K562 (cell line): Measurements from ENCODE around the gene AIFM3. TPM values are rescaled to one million over a fixed set of nuclear protein-coding genes. Genes with fewer than 3 reads are reported as not detected.
A peak's percentile ranks its signal among the peaks of the same experiment; 100 is the strongest.

Source experiments
- BCL6 ChIP-seq: fragments of 250-450 bp; sonication (Bioruptor Pico); IDR thresholded peaks from 2 replicates; pipeline ENCODE4 v1.4.0; 2020
- BCOR ChIP-seq: fragments of 450-650 bp; IDR thresholded peaks from 2 replicates; pipeline ENCODE4 v1.6.1; 2016
- BRCA1 ChIP-seq, 2 experiments: fragments of 450-650 bp in 1 of 2; sonication (generic) in 1 of 2; formaldehyde crosslinking in 1 of 2; IDR thresholded peaks; 2 replicates each; pipeline versions ENCODE4 v1.5.0 to v1.6.1; 2017 to 2020; ENCODE audit warnings: mild to moderate bottlenecking in 1 of 2, missing genetic modification reagents in 1 of 2
- CREB3 ChIP-seq: fragments of 450-650 bp; conservative IDR thresholded peaks from 2 replicates; pipeline ENCODE4 v1.6.1; 2016; ENCODE audit warnings: missing genetic modification characterization, low read depth, mild to moderate bottlenecking, missing compliant biosample characterization, moderate library complexity
- ELF4 ChIP-seq: fragments of 450-650 bp; formaldehyde crosslinking; IDR thresholded peaks from 2 replicates; pipeline ENCODE4 v1.4.0; 2022; ENCODE audit warnings: missing genetic modification characterization
- ETV5 ChIP-seq: sonication (generic); formaldehyde crosslinking; IDR thresholded peaks from 2 replicates; pipeline ENCODE4 v1.4.0; 2020; ENCODE audit warnings: low read depth, mild to moderate bottlenecking, missing genetic modification reagents
- GABPB1 ChIP-seq: sonication (generic); formaldehyde crosslinking; IDR thresholded peaks from 2 replicates; pipeline ENCODE4 v1.8.0; 2022; ENCODE audit warnings: mild to moderate bottlenecking, missing genetic modification reagents
- HNRNPL ChIP-seq: fragments of 200-400 bp; formaldehyde crosslinking; IDR thresholded peaks from 2 replicates; pipeline ENCODE4 v1.6.1; 2017; ENCODE audit warnings: low read depth, mild to moderate bottlenecking, low read length
- KDM1A ChIP-seq, 2 experiments: fragments of 450-650 bp; IDR thresholded peaks; 2 replicates each; pipeline ENCODE4 v1.6.1; 2016; ENCODE audit warnings: mild to moderate bottlenecking in 2 of 2
- PCBP1 ChIP-seq: fragments of 200-400 bp; formaldehyde crosslinking; IDR thresholded peaks from 2 replicates; pipeline ENCODE4 v1.6.1; 2018; ENCODE audit warnings: mild to moderate bottlenecking, low read depth, low read length; ENCODE audit not compliant: poor library complexity, severe bottlenecking
- PKNOX1 ChIP-seq: fragments of 450-650 bp; IDR thresholded peaks from 2 replicates; pipeline ENCODE4 v1.6.1; 2016
- POLR2A ChIP-seq: fragments of 450-650 bp; conservative IDR thresholded peaks from 2 replicates; pipeline ENCODE4 v1.6.1; 2016
- SPI1 ChIP-seq: IDR thresholded peaks from 2 replicates; pipeline ENCODE4 v1.6.1; 2011; ENCODE audit warnings: low read depth, low read length, control low read depth, borderline replicate concordance
- SRF ChIP-seq, 2 experiments: fragments of 250-450, 450-650 bp in 1 of 2; sonication (Bioruptor Pico) in 1 of 2; sonication (generic) in 1 of 2; formaldehyde crosslinking; IDR thresholded peaks; 2 replicates each; pipeline versions ENCODE4 v1.5.0 to v1.5.1; 2020 to 2022; ENCODE audit warnings: mild to moderate bottlenecking in 1 of 2, missing genetic modification reagents in 1 of 2
- TCF7L2 ChIP-seq: fragments of 150-350 bp; IDR thresholded peaks from 2 replicates; pipeline ENCODE4 v1.6.1; 2016; ENCODE audit warnings: low read depth, mild to moderate bottlenecking, low read length, moderate library complexity
- TSHZ1 ChIP-seq: fragments of 250-450 bp; sonication (Bioruptor Pico); IDR thresholded peaks from 2 replicates; pipeline ENCODE4 v1.4.0; 2020; ENCODE audit warnings: mild to moderate bottlenecking, moderate library complexity
- USF1 ChIP-seq: sonication (generic); formaldehyde crosslinking; IDR thresholded peaks from 2 replicates; pipeline ENCODE4 v1.9.0; 2022; ENCODE audit warnings: mild to moderate bottlenecking, missing genetic modification reagents
- VEZF1 ChIP-seq: fragments of 200-800 bp; sonication (Bioruptor generic); IDR thresholded peaks from 2 replicates; pipeline ENCODE4 v1.6.1; 2017; ENCODE audit warnings: missing genetic modification characterization, missing compliant biosample characterization
- ZC3H11A ChIP-seq: IDR thresholded peaks from 2 replicates; pipeline ENCODE4 v1.6.1; 2012; ENCODE audit warnings: low read depth, low read length, improper control_type of control experiment
- ZC3H4 ChIP-seq: sonication (generic); formaldehyde crosslinking; IDR thresholded peaks from 2 replicates; pipeline ENCODE4 v1.9.0; 2021; ENCODE audit warnings: missing genetic modification reagents, borderline replicate concordance
- ZNF146 ChIP-seq: IDR thresholded peaks from one replicate; pipeline ENCODE4 v1.6.1; 2018; ENCODE audit warnings: missing compliant biosample characterization; ENCODE audit not compliant: unreplicated experiment
- ZNF717 ChIP-seq: fragments of 250-450 bp; sonication (Bioruptor Pico); IDR thresholded peaks from 2 replicates; pipeline ENCODE4 v1.5.0; 2021
- polyA plus RNA-seq, 8 experiments: library from polyadenylated mRNA; depleted of rRNA in 4 of 8; stranded (reverse) in 5 of 8; unstranded in 3 of 8; fragments of >200 nt; fragmentation: Nextera tagmentation in 2 of 8; fragmentation: Illumina TruSeq in 1 of 8; extraction: Ambion mirVana in 2 of 8; extraction: Trizol in 1 of 8; gene quantifications; 2 replicates each; pipeline versions ENCODE4 v1.2.1 to v1.2.3, GENCODE V29; 2011 to 2014; ENCODE audit warnings: inconsistent platforms in 1 of 8, missing spikeins in 1 of 8
- total RNA-seq, 7 experiments: library from RNA; depleted of rRNA in 6 of 7; stranded (reverse); fragments of >200 nt in 6 of 7; fragmentation: Illumina TruSeq in 2 of 7; extraction: Trizol in 2 of 7; gene quantifications; 2 replicates each; pipeline versions ENCODE4 v1.2.1 to v1.2.3, GENCODE V29; 2011 to 2021; ENCODE audit warnings: low replicate concordance in 1 of 7

AIFM3 gene
- total and polyA plus RNA-seq, 9 of the 15 experiments (the other 6 are each of a cell fraction or from before 2014, with no cell fraction given), result 0.03 to 0.20 (median 0.07) TPM; not detected in 1

- TF ChIP-seq TCF7L2 (no peak), GABPB1 (CRISPR knock-in tag) (no peak), ETV5 (CRISPR knock-in tag) (no peak), BCL6 (CRISPR knock-in tag) (no peak), VEZF1 (CRISPR knock-in tag) (no peak), ZNF717 (CRISPR knock-in tag) (no peak), BCOR (no peak), USF1 (CRISPR knock-in tag) (no peak), KDM1A (IDR thresholded peaks at IDR 0.05) (no peak), PKNOX1 (no peak), ZC3H4 (CRISPR knock-in tag) (no peak), PCBP1 (no peak), TSHZ1 (CRISPR knock-in tag) (peak; percentile 76; the same call in 1 of the 2 replicates), ZC3H11A (no peak), ELF4 (CRISPR knock-in tag) (peak; percentile 81), POLR2A (no peak), SRF (CRISPR knock-in tag; IDR thresholded peaks at IDR 0.05) (0 out of 4 replicates have a peak, but pooled peaks of 1 of the 2 experiments have one; percentile 76), ZNF146 (CRISPR knock-in tag) (no peak), SPI1 (0 out of 2 replicates have a peak, but pooled peaks have one; percentile 72), CREB3 (tag) (no peak), HNRNPL (no peak), BRCA1 (IDR thresholded peaks at IDR 0.05) (no peak), BRCA1 (CRISPR knock-in tag; IDR thresholded peaks at IDR 0.05) (no peak)
Observed at GRCh38 chr22:21013657-21014201, 46.7 kb downstream of the AIFM3 start (continued).
